SK-N-SH (cell line): ENCODE data around the gene PDCD6IP.

Source experiments
- CTCF ChIP-seq: fragments of 200-600 bp; sonication (generic); IDR thresholded peaks from 2 replicates; pipeline ENCODE4 v1.6.1; 2017; ENCODE audit warnings: antibody characterized with exemption, mild to moderate bottlenecking, moderate library complexity
- EZH2phosphoT487 ChIP-seq: fragments of 200-600 bp; sonication (generic); IDR thresholded peaks from 2 replicates; pipeline ENCODE4 v1.6.1; 2017; ENCODE audit warnings: low read depth, mixed run types, mild to moderate bottlenecking, antibody characterized with exemption, moderate library complexity, borderline replicate concordance
- POLR2AphosphoS5 ChIP-seq: IDR thresholded peaks from 2 replicates; pipeline ENCODE4 v1.6.1; 2012; ENCODE audit warnings: low read depth, low read length
- SIN3A ChIP-seq: IDR thresholded peaks from 2 replicates; pipeline ENCODE4 v1.6.1; 2012; ENCODE audit warnings: low read depth, mild to moderate bottlenecking, low read length, moderate library complexity, borderline replicate concordance

- TF ChIP-seq SIN3A (no peak), CTCF (no peak), EZH2phosphoT487 (no peak), POLR2AphosphoS5 (no peak)
Observed at GRCh38 chr3:33825111-33825510, 26.7 kb downstream of the PDCD6IP start.
